Lower leg skin (tissue), 4 donors: Measurements from ENCODE around the gene DUSP22. TPM values are rescaled to one million over a fixed set of nuclear protein-coding genes. Genes with fewer than 3 reads are reported as not detected.

Source experiments
- DNase-seq, 2 donors: peaks; one replicate each; pipeline ENCODE4 v3.0.0-alpha.2; 2019; ENCODE audit warnings: low spot score in 2 of 2
- H3K4me3 ChIP-seq: fragments of 200-600 bp; sonication (generic); 2 replicates; pipeline ENCODE4 v1.5.1; 2017; ENCODE audit warnings: mild to moderate bottlenecking, low read depth; ENCODE audit not compliant: poor library complexity, severe bottlenecking
- CTCF ChIP-seq, 3 donors: fragments of 450-650 bp; IDR thresholded peaks; one replicate each; pipeline ENCODE4 v1.5.1; 2016; ENCODE audit warnings: antibody characterized with exemption in 3 of 3, mild to moderate bottlenecking in 3 of 3, moderate library complexity in 2 of 3
- POLR2A ChIP-seq, 2 donors: fragments of 450-650 bp; IDR thresholded peaks; one replicate each; pipeline ENCODE4 v1.6.1; 2016 to 2017; ENCODE audit warnings: antibody characterized with exemption in 2 of 2, mild to moderate bottlenecking in 1 of 2, moderate library complexity in 1 of 2
- WGBS, 2 donors: methylation state at CpG; one replicate each; pipeline ENCODE4 v1.1.5; 2018; 5-methylcytosine and 5-hydroxymethylcytosine counted together
- intact Hi-C: fragments of 100-400 bp; cut with DNase I; formaldehyde crosslinking; loops from one replicate; pipeline ENCODE4 v1.15.0; 2023; ENCODE audit warnings: low total_unique reads
- total RNA-seq, 4 donors: library from RNA; depleted of rRNA; stranded (reverse); fragments of >200 nt; gene quantifications; one replicate each; pipeline ENCODE4 v1.1.0, GENCODE V29; 2016

The DUSP22 gene
- total RNA-seq, 4 donors from 2014 or later = 53.2 to 81.1 (median 63.4) TPM

- intact Hi-C loops = no loop called here
- no peak overlapping the region for H3K4me3 ChIP-seq
- TF ChIP-seq CTCF (IDR thresholded peaks at IDR 0.05) (no peak), POLR2A (IDR thresholded peaks at IDR 0.05) (no peak)
- WGBS, 2 donors = 47 to 49% methylated on average over 8 of the region's 8 CpGs
- no peak for DNase-seq
These were observed 39.3 kb upstream of the DUSP22 start for GRCh38 chr6:252775-253535.

- no peak for DNase-seq
- TF ChIP-seq CTCF (IDR thresholded peaks at IDR 0.05) = no peak
- no peak for TF ChIP-seq POLR2A (IDR thresholded peaks at IDR 0.05)
These were observed 38.3 kb upstream of the DUSP22 start for GRCh38 chr6:254016-254415.

GRCh38 chr6:255041-255750 lies 37.1 kb upstream of the DUSP22 start:
- intact Hi-C loops = no loop called here

More at GRCh38 chr6:254016-254415, 38.3 kb upstream of the DUSP22 start:
- intact Hi-C loops = no loop called here
- no peak overlapping the region for H3K4me3 ChIP-seq
- 77 to 82% methylated on average over 8 of the region's 8 CpGs for WGBS, 2 donors

GRCh38 chr6:255751-256083 lies 36.6 kb upstream of the DUSP22 start:
- TF ChIP-seq POLR2A (IDR thresholded peaks at IDR 0.05) (no peak), CTCF (IDR thresholded peaks at IDR 0.05) (no peak)
- 87 to 89% methylated on average over 8 of the region's 8 CpGs for WGBS, 2 donors
- intact Hi-C loops = no loop called here
- no peak overlapping the region for H3K4me3 ChIP-seq
- no peak for DNase-seq

More at GRCh38 chr6:255041-255750, 37.1 kb upstream of the DUSP22 start:
- TF ChIP-seq CTCF (IDR thresholded peaks at IDR 0.05) = no peak
- no peak for TF ChIP-seq POLR2A (IDR thresholded peaks at IDR 0.05)
- 84 to 88% methylated on average over 9 of the region's 9 CpGs for WGBS, 2 donors
- H3K4me3 ChIP-seq = no peak overlapping the region
- DNase-seq = no peak

- intact Hi-C loops = no loop called here
- DNase-seq = no peak
- 85 to 87% methylated on average over 9 of the region's 9 CpGs for WGBS, 2 donors
- H3K4me3 ChIP-seq = no peak overlapping the region
- TF ChIP-seq CTCF (IDR thresholded peaks at IDR 0.05) = no peak
- no peak for TF ChIP-seq POLR2A (IDR thresholded peaks at IDR 0.05)
These were observed 36.1 kb upstream of the DUSP22 start for GRCh38 chr6:256169-256568.
